HL-60 (cell line): ENCODE measurements around the gene LIPE.
A peak's percentile ranks its signal among the peaks of the same experiment; 100 is the strongest.

Source experiments
- DNase-seq, 2 experiments: peaks; one replicate each; pipeline ENCODE4 v3.0.0-alpha.2; 2010 to 2020; ENCODE audit warnings: low read depth in 1 of 2, low spot score in 1 of 2
- H3K27ac ChIP-seq: fragments of 250-450 bp; sonication (Bioruptor Pico); replicated peaks from 2 replicates; pipeline ENCODE4 v1.5.1; 2020; ENCODE audit warnings: mild to moderate bottlenecking, moderate library complexity
- H3K27me3 ChIP-seq: fragments of 250-450 bp; sonication (Bioruptor Pico); 2 replicates; pipeline ENCODE4 v1.5.1; 2021; ENCODE audit warnings: mild to moderate bottlenecking, moderate library complexity; ENCODE audit not compliant: insufficient read depth, poor library complexity, severe bottlenecking
- H3K4me3 ChIP-seq: replicated peaks from 2 replicates; pipeline ENCODE4 v1.5.1; 2011; ENCODE audit warnings: mild to moderate bottlenecking, control low read depth, low read length; ENCODE audit not compliant: insufficient read depth
- GABPA ChIP-seq: IDR thresholded peaks from 2 replicates; pipeline ENCODE4 v1.6.1; 2012; ENCODE audit warnings: low read depth
- POLR2AphosphoS5 ChIP-seq: IDR thresholded peaks from 2 replicates; pipeline ENCODE4 v1.6.1; 2012; ENCODE audit warnings: low read depth
- SPI1 ChIP-seq: IDR thresholded peaks from 2 replicates; pipeline ENCODE4 v1.6.1; 2012; ENCODE audit warnings: low read depth, mild to moderate bottlenecking, borderline replicate concordance
- TF ChIP-seq, protein P1 (sequence below): IDR thresholded peaks from 2 replicates; pipeline ENCODE4 v1.6.1; 2012; ENCODE audit warnings: low read depth; ENCODE audit not compliant: insufficient replicate concordance
- TF ChIP-seq, protein P2 (sequence below): IDR thresholded peaks from one replicate; pipeline ENCODE4 v1.5.1; 2011; ENCODE audit warnings: low read length, control low read depth, inconsistent platforms; ENCODE audit not compliant: insufficient read depth

Gene LIPE

GRCh38 chr19:42386974-42387707 lies 40.0 kb downstream of the LIPE start:
- TF ChIP-seq, protein P1, sequence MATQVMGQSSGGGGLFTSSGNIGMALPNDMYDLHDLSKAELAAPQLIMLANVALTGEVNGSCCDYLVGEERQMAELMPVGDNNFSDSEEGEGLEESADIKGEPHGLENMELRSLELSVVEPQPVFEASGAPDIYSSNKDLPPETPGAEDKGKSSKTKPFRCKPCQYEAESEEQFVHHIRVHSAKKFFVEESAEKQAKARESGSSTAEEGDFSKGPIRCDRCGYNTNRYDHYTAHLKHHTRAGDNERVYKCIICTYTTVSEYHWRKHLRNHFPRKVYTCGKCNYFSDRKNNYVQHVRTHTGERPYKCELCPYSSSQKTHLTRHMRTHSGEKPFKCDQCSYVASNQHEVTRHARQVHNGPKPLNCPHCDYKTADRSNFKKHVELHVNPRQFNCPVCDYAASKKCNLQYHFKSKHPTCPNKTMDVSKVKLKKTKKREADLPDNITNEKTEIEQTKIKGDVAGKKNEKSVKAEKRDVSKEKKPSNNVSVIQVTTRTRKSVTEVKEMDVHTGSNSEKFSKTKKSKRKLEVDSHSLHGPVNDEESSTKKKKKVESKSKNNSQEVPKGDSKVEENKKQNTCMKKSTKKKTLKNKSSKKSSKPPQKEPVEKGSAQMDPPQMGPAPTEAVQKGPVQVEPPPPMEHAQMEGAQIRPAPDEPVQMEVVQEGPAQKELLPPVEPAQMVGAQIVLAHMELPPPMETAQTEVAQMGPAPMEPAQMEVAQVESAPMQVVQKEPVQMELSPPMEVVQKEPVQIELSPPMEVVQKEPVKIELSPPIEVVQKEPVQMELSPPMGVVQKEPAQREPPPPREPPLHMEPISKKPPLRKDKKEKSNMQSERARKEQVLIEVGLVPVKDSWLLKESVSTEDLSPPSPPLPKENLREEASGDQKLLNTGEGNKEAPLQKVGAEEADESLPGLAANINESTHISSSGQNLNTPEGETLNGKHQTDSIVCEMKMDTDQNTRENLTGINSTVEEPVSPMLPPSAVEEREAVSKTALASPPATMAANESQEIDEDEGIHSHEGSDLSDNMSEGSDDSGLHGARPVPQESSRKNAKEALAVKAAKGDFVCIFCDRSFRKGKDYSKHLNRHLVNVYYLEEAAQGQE = no peak
- TF ChIP-seq POLR2AphosphoS5 = no peak
- TF ChIP-seq, protein P2, sequence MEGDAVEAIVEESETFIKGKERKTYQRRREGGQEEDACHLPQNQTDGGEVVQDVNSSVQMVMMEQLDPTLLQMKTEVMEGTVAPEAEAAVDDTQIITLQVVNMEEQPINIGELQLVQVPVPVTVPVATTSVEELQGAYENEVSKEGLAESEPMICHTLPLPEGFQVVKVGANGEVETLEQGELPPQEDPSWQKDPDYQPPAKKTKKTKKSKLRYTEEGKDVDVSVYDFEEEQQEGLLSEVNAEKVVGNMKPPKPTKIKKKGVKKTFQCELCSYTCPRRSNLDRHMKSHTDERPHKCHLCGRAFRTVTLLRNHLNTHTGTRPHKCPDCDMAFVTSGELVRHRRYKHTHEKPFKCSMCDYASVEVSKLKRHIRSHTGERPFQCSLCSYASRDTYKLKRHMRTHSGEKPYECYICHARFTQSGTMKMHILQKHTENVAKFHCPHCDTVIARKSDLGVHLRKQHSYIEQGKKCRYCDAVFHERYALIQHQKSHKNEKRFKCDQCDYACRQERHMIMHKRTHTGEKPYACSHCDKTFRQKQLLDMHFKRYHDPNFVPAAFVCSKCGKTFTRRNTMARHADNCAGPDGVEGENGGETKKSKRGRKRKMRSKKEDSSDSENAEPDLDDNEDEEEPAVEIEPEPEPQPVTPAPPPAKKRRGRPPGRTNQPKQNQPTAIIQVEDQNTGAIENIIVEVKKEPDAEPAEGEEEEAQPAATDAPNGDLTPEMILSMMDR = peak; percentile 33
- TF ChIP-seq SPI1 = peak; percentile 44; the same call in 1 of the 2 replicates
- no peak for TF ChIP-seq GABPA
- no peaks in the 10 kb centered on the region for H3K27me3 ChIP-seq
- peak overlapping the region; percentile 29 for H3K4me3 ChIP-seq
- H3K27ac ChIP-seq = no peak overlapping the region
- peak; percentile 49 to 69 for DNase-seq

- Histone ChIP-seq H3K4me3 (no peak overlapping the region), H3K27me3 (no peaks in the 10 kb centered on the region), H3K27ac (no peak overlapping the region)
- no peak for DNase-seq
- TF ChIP-seq POLR2AphosphoS5 (no peak), GABPA (no peak), SPI1 (no peak)
- TF ChIP-seq, protein P1 = no peak
- TF ChIP-seq, protein P2 = no peak
These were observed 47.0 kb downstream of the LIPE start for GRCh38 chr19:42380155-42380554.

DNA sequence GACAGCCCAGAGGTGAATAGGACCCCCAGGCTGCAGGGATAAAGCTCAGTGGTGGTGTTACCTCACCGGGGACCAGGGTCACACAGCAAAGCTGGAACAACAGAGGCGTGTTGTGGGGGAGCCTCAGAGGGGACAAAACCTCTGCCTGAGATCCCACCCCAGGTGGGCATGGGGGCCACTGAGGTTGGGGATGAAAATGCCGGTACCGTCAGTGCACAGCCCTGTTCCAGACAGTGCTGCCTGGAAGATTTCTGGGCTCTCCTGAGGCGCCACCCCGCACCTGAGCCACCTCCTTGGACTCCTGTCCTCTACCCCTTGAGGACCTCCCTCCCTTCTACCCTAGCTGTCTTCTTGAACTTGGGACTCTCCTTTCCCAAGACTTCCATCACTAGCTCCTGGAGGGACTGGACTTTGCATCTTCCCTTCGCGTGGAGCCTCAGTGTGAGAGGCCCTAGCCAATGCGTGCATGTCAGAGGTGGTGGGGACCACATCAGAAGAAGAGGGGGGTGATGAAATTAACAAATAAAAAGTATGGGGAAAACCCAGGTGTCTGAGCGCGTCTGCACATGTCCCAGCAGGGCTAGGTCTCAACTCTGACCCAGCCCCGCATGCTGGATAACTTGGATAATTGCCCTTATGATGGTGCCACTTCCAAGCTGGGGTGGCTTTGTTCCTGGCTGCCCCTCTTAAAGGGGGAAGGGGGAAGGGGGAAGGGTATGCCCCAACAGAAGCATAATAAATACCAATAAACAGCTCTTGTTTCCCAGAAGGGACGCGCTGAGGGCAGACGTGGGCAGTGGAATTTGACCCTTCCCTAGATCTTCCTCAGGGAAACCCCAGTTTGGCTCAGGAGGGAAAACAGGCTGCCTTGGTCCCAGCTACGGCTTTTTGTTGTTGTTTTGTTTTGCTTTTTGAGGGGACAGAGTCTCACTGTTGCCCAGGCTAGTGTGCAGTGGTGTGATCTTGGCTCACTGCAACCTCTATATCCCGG lies 48.7 kb downstream of the LIPE start:
- Histone ChIP-seq H3K4me3 (no peak overlapping the region), H3K27me3 (no peaks in the 10 kb centered on the region), H3K27ac (no peak overlapping the region)
- DNase-seq = no peak
- TF ChIP-seq, protein P1 = no peak
- TF ChIP-seq SPI1 = no peak
- no peak for TF ChIP-seq POLR2AphosphoS5
- no peak for TF ChIP-seq GABPA
- TF ChIP-seq, protein P2 = no peak
